IPS-18c (cell line): ENCODE measurements around the gene FAM24B.

Source experiments
- H3K4me3 ChIP-seq: 2 replicates; pipeline ENCODE4 v1.7.0; 2013; ENCODE audit warnings: low read depth, mild to moderate bottlenecking, low read length, moderate library complexity; ENCODE audit not compliant: insufficient read depth
- H3K9me3 ChIP-seq: one replicate; pipeline ENCODE4 v1.6.1; 2013; ENCODE audit warnings: mild to moderate bottlenecking, low read length, moderate library complexity; ENCODE audit not compliant: control insufficient read depth, insufficient read depth

FAM24B gene

DNA sequence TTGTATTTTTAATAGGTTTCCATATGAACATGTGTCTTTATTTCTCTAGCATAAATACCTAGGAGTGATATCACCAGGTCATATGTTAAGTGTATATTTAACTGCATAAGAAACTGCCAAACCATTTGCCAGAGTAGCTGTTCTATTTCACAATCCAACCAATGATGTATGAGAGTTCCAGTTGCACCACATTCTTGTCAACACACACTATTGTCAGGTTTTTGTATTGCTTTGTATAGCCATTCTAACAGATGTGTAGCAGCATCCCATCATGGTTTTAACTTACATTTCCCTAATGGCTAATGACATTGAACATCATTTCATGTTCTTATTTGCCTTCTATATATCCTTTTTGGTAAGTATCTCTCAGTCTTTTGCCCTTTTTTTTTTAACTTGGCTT, 37.8 kb downstream of the FAM24B start:
- Histone ChIP-seq H3K9me3 (peaks cover 2% of the 10 kb centered on the region), H3K4me3 (no peak overlapping the region)

DNA sequence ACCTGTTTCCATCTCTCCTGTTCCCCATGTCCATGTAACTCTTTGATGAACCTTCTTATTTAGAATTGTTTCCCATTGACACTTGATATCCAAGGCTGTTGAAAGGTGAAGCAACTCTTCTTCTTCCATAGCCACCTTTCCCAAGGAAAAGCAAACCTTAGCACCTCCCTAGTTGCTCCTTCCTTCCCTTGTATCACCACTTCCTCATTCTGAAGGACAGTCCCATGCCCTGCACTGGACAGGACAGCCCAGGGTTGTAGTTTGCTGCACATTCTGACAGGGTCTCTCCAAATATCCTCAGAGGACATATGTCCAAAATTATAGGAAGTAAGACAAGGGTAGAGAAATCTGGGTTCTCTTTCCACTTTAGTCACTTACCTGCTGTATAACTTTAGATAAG, 39.9 kb downstream of the FAM24B start:
- peaks cover 2% of the 10 kb centered on the region for H3K9me3 ChIP-seq
- H3K4me3 ChIP-seq, result no peak overlapping the region

DNA sequence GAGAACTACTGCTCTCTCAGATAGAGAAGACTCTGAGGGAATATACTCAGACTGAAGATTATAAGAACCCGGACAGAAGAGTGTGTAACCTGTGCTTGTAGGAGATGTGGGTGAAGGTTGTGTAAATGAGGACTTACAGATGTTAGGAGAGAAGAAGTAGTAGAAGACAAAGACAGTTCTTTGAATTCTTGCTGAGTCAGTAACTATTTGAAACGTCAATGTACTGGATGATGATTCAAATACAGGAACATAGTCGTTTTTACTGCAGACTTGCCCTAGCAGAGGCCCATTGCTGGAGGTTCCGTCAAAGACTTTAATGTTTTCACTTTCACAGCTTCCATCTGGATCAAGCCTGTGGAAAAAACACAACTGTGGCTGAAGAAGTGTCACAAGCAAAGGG, 40.5 kb downstream of the FAM24B start:
- Histone ChIP-seq H3K4me3 (no peak overlapping the region), H3K9me3 (no peaks in the 10 kb centered on the region)

DNA sequence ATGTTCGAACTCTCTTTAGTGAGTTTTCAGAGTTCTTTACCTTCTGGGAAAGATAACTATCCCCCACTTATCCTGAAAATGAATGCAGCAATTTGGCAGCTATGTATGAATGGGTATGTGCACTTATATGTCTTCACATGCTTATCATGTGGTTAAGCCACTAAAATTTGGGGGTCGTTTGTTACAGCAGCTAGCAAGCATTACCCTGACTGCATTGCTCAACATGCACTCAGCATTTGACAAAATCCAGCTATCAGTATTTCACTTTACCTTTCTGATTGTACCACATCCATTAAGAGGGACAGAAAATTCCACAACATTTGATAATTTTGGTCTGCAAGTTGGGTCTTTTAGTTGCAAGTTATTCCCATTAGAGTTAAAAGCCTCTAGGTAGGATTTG, 43.5 kb downstream of the FAM24B start:
- Histone ChIP-seq H3K4me3 (no peak overlapping the region), H3K9me3 (no peaks in the 10 kb centered on the region)

DNA sequence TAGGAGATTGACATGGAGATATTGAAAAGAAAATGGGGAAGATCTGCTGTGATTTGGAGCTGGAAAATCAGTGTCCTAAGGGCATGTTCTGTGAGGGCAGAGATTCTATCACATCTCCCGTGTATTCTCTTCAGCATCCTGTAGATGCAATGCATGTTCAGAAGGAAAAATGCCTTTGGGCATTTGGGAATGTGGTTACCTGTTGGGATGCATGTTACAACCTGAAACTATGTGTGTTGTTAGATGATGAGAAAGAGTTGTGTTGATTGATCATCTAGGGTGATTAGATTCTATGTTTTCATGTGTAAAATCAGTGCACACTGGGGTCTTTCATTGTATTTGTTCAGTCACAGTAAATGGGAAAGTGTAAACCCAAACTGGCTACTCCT, 48.4 kb downstream of the FAM24B start:
- H3K4me3 ChIP-seq, result no peak overlapping the region
- H3K9me3 ChIP-seq, result no peaks in the 10 kb centered on the region

DNA sequence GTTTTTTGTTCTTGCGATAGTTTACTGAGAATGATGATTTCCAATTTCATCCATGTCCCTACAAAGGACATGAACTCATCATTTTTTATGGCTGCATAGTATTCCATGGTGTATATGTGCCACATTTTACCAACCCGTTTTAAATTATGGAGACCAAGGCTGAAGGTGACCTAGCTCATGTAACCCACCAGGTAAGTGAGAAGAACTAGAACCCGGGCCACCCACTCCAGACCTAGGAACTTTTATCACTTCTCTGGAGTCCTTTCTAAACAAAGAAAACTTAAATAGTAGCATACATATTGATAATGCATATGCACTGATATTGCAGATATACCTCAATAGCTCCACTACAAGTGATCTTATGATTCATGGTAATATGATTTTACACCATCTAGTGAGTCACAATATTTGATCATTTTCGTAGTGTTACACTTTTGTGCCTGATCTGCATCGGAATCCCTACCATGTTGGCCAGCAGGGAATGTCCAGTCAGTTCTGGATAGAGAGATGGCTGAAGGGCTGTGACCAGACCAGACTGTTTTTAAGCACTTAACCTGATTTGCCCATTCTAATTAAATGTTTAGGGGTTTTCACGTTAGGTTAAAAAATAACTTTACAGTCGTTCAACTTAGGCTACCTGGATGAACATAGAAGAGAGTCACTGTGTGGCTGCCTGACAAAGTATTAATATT, 49.0 kb downstream of the FAM24B start:
- Histone ChIP-seq H3K9me3 (no peaks in the 10 kb centered on the region), H3K4me3 (no peak overlapping the region)

- no peak overlapping the region for H3K4me3 ChIP-seq
- no peaks in the 10 kb centered on the region for H3K9me3 ChIP-seq
Measured at GRCh38 chr10:122829454-122829853, 49.9 kb downstream of the FAM24B start.

GRCh38 chr10:122828716-122829255, 50.6 kb downstream of the FAM24B start:
- Histone ChIP-seq H3K4me3 (no peak overlapping the region), H3K9me3 (no peaks in the 10 kb centered on the region)

DNA sequence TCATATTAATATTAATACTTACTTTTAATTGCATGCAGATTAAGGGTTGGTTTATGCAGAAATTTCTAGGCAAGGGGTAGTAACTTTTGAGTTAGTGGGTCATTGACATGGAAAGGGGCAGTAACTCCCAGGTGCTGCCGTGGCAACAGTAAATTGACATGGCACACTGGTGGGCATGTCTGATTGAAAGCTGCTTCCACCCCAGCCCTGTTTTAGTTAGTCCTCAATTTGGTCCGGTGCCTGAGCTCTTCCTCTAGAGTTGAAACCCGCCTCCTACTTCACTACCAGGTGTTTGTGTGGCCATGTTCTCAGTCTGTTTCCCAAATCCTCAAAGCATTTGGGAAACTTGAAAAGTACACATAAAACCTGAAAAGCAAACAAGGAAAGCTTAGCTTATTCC, 52.1 kb downstream of the FAM24B start:
- Histone ChIP-seq H3K4me3 (no peak overlapping the region), H3K9me3 (no peaks in the 10 kb centered on the region)

DNA sequence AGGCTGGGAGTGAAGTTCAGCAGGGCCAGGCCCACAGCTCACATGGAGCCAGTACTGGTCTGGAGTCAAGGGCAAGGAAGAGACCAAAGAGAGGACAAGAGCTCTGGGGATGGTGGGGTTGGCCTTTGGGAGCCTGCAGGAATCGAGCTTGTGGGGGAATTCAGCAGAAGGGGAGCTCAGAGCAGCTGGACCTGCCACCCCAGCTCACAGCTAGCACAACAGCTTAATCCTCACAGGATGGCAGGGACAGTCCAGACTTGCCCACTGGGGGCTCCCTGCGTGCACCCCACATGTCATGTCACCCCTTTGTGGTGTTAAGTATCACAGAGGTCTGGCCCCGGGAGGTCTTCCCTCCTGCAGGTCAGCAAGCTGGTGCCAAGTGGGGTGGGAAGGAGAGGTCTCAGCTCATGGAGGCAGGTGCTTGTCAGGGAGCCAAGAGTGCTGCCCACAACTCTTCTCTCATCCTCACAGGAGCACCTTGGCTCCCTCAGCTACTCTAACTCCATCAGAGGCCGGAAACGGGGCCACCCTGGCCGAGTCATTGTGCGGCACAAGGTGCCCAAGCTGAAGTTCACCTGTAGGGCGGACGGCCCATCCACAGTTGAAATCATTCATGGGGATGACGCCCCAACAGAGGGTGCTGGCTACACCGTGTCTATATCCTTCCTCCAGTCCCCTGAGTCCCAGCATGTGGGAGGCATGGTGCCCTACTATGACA, 56.2 kb downstream of the FAM24B start:
- H3K4me3 ChIP-seq, result no peak overlapping the region
- no peaks in the 10 kb centered on the region for H3K9me3 ChIP-seq

DNA sequence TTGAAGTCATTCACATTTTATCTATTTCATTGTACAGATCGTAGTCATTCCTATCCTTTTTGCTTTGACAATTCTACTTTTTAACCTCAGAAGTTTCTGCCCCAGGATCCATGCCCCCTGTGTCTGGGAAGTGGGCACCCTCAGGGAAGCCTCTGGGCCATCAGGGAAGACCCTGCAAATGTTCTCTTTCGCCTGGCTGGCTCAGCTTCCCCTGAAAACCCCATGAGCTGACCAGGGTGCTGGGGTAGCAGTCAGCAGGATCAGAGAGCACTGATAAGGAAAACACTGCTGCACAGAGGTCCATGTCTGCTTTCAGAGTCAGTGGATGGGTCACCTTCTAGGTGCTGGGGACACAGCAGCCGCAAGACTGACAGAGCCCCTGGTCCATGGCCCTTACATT, 57.6 kb downstream of the FAM24B start:
- Histone ChIP-seq H3K9me3 (no peaks in the 10 kb centered on the region), H3K4me3 (no peak overlapping the region)

DNA sequence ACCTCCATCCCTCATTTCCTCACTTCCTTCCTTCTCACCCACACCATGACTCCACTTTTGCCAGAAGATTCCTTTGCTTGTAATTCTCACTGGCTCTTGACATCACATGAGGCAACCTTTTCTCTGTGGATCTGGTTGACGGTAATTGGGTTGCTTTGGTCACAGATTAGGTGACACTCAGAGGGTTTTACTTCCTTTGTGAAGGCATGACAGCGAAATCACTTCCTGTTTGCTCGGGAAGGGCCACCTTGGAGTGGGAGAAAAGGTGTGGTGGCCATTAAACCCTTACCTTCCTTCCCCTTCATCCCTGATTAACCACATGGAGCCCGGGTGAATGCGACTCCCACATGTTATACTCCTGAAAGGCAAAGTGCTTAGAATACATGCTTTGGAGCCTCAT, 63.9 kb downstream of the FAM24B start:
- no peaks in the 10 kb centered on the region for H3K9me3 ChIP-seq

GRCh38 chr10:122814493-122814892, 64.9 kb downstream of the FAM24B start:
- no peaks in the 10 kb centered on the region for H3K9me3 ChIP-seq
- H3K4me3 ChIP-seq, result no peak overlapping the region

More for the DNA sequence above, 63.9 kb downstream of the FAM24B start:
- H3K4me3 ChIP-seq, result no peak overlapping the region

GRCh38 chr10:122812751-122813150, 66.6 kb downstream of the FAM24B start:
- no peak overlapping the region for H3K4me3 ChIP-seq

DNA sequence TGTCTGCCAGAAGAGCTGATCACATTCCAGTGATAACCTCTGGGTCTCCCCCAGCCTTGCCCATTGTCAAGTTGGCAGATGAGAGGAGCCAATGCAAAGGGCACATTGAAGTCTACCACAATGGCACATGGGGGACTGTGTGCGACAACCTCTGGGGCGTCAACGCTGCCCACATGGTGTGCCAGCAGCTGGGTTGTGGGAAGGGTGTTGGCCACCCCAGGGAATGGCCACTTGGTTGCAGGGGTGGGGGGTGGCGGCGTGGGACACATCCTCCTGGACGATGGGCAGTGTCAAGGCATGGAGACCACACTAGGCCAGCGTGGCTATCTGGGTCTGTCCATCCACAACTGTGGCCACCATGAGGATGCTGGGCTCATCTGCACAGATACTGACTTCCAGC, 77.1 kb downstream of the FAM24B start:
- no peak overlapping the region for H3K4me3 ChIP-seq
- no peaks in the 10 kb centered on the region for H3K9me3 ChIP-seq

More at GRCh38 chr10:122812751-122813150, 66.6 kb downstream of the FAM24B start:
- H3K9me3 ChIP-seq, result no peaks in the 10 kb centered on the region
